Activated T-cell treated with anti-CD3 and anti-CD28 coated beads for 24 hours (primary cell): ENCODE results near the gene AKR1A1.
"Not testable (repeated sequence)": the region's sequence is repeated elsewhere in the genome, so short reads cannot be mapped to it uniquely, and the experiment has no call there.

Experiments
- DNase-seq: peaks from one replicate; pipeline ENCODE4 v3.0.0-alpha.2; 2020; ENCODE audit warnings: low read depth

AKR1A1 gene

DNA sequence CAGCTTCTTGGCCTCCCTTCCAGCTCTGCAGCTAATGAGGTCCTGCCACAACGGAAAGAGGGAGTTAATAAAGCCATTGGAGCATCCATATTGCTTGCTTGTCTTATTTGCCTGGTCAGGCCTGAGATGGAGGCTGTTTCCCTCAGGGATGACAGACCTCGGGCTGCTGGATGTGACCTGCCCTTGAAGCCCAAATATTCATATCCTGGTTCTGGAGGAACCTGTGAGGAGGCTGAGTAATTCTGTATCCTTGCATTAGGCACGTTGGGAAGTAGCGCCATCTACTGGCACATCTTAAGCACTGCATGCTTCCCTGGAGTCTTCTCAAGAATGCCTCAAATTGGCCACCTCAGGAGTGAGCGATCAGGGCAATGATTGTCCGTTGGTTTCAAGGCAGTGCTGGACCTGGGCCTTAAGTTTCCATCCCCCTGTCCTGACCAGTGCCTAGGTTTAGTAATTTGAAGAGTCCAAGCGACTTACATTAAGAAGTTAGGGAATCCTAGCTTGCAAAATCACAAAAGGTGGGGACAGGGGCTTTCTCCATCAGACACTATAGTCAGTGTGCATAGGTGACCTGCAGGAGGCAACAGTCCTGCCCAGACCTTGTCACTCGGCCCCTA, 19.4 kb downstream of the AKR1A1 start:
- peak; percentile 64 for DNase-seq

DNA sequence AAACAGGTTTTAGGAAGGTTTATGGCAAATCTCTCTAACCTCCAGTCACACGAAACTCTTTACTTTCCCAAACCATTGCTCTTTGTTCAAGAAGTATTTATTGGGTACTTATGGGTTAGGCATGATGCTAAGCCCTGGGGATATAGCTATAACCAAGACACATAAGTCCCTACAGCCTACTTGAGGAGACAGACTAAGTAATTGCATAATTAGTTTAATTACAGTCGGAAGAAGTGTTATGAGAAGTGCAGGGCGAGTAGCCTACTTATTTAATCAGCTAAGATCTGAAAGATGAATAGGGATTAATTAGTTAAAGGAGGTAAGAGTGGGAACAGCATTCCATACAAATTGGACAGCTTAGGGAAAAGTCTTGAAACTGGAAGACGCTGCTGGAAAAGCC, 20.0 kb downstream of the AKR1A1 start:
- no peak for DNase-seq

DNA sequence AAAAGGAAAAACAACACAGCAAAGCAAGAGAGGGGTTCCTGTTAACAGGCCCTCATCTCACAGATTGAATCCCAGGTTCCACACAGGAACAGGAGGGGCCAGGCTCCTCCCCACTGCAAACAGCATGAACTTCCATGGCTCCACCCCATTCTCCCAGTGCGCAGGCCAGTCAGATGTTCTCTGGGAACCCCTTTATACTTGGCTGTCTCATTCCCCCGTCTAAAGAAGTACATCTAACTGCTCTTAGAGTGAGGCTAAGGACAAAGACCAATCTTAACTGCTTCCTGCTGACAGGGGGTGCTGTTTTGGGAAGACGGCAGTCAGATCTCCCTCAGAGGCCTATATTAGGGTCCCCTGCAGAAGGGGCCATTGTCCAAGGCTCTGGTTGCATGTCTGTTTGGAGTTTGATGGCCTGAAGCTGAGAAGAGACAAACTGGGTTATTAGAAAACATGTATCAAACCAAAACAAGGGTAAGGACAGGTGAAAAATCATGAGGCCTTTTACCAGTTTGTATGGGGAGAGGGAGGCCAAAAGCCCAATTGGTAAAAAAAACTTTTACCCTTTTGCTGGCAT, 22.7 kb downstream of the AKR1A1 start:
- DNase-seq: no peak

- DNase-seq: no peak
These were observed 23.5 kb downstream of the AKR1A1 start for GRCh38 chr1:45574105-45574626.

- peak; percentile 91 for DNase-seq
These were observed 32.6 kb downstream of the AKR1A1 start for GRCh38 chr1:45583264-45583665.

DNA sequence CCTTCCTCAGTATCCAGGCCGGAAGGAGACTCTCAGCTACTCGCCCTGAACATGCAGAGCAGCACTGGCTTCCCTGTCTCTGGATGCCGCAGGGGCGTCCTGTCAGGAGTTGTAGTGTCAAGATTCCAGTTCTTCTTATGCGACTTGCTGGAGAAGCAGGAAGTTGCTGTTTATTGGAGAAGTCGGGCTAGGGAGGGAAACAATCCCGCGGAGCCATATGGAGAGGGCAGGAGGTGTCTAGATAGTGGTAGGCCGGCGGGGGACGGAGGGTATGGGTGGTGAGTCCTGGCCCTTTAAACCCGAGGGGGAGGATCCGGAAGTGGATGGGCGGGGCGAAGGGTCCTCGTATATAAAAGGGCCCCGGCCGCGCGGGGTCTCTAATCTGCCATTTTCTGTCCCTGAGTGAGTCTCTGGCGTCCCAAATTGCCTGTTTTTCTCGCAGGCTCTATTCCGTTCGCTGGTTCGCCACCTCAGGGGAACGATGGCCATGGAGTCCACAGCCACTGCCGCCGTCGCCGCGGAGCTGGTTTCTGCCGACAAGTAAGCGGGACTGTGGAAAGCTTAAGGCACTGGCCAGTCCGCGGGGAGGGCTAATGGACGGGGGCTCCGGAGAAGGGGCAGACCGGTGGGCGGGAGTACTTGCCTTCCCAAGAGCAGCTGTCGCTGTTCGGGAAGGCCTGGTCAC, 33.2 kb downstream of the AKR1A1 start, which contains the start of gene NASP:
NASP (plus strand) TSS at position 376 of the 685 bp plus-strand sequence; CDS start at position 482, 106 bp downstream.
- DNase-seq: peak; percentile 92

DNA sequence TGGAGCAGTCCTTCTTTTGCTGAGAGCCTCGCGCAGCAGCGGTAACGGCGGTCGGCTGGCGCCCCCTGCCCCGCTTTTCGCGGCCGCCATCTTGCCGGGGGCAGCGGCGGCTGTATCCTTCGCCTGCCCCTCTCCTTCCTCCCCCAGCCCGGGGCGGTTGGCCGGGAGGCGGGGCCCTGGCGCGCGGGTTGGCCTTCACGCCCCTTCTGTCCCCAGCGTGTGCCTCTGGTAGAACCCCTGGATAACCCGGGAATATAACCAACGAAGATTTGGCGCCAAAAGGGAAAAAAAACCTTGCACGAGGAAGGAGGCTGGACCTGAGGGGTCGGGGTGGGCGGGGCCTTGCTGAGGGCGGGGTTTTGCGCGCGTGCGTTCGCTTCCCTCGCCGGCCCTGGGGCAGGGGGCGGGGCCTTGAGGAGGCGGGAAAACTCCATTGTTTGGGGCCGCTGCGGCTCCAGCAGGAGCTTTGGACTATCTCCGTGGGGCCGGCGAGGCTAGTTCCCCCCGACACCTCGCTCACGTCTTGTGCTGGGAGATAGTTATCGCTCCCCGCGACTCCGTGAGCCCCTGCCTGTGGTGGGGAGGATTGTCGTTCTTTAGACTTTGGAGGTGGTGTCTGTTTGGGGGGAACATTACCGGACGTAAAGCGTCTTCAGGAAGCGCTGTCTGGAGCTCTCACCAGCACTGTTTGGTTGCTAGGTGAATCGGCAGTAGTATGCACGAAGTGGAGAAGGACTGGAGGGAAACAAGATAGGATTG, 33.9 kb downstream of the AKR1A1 start:
- peak; percentile 80 for DNase-seq

DNA sequence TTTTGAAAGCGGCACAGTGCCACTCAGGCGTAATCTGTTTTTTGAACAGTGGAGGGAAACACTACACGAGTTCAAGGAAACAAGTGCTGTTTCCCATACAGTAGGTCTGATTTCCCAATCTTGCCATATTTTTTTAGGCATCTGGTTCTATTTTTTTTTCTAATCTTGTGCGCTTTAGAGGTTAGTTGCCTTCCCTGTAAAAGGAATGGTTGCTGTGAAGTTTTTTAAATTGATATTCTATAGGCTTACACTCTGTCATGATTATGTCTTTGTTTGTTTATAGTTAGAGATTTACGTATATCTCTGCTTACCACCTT, 34.4 kb downstream of the AKR1A1 start:
- DNase-seq: no peak

DNA sequence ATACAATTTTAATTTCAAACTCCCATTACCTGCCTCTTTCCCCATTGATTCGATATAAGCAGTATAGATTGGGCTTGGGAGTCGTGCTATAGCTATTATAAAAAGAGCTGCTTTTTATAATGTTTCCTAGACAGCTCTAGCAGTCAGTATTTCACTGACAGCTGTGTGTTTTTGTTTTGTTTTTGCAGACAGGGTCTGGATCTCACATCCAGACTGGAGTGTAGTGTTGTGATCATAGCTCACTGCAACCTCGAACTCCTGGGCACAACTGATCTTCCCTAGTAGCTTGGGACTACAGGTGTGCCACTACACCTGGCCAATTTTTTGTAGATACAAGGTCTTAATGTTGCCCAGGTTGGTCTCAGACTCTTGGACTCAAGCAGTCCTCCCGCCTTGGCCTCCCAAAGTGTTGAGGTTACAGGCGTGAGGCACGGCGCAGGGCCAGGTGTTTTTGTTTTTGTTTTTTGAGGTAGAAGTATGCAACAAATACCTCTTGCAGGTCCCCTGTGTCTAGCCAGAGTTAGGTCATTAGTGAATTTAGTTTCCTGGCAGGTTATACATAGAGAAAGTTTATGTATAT, 35.0 kb downstream of the AKR1A1 start:
- no peak for DNase-seq

GRCh38 chr1:45586769-45587168, 36.1 kb downstream of the AKR1A1 start:
- no peak for DNase-seq

DNA sequence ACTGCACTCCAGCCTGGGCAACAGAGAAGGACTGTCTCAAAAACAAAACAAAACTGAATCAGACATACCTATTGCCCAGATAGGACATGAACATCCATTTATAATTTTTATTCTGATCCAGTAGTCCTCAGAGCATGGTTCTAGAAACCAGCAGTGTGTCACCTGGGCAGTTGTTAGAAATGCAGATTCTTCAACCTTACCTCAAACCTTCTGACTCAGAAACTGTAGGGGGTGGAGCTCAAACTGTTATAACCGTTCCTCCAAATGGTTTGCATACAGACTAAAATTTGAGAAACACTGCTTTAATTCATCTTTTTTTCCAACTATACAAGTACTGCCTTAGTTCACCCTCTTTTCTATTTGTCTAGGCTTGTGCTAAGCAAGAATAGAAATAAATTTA, 39.2 kb downstream of the AKR1A1 start:
- DNase-seq: no peak

GRCh38 chr1:45594412-45594811, 43.8 kb downstream of the AKR1A1 start:
- no peak for DNase-seq

- not testable (repeated sequence) for DNase-seq
These were observed 46.1 kb downstream of the AKR1A1 start for GRCh38 chr1:45596765-45597164.

DNA sequence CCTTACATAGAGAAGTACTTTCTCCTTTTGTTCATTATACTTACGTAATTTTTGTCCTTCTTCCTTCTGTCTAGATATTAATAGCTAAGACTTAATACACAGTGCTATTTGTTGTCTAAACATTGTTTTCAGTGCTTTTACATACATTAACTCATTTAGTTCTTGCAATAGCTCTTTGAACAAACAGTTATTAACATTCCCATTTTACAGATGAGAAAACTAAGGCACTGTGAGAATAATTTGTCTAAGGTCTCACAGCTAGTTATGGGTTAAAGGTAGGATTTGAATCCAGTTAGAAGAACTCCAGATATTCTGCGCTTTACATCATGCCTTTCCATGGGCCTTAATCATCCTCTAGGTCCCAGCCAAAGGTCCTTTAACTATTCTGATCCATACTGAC, 53.6 kb downstream of the AKR1A1 start:
- no peak for DNase-seq

- DNase-seq: no peak
These were observed 56.9 kb downstream of the AKR1A1 start for GRCh38 chr1:45607404-45608074.

- DNase-seq: no peak
These were observed 57.8 kb downstream of the AKR1A1 start for GRCh38 chr1:45608175-45609156.

- no peak for DNase-seq
These were observed 60.1 kb downstream of the AKR1A1 start for GRCh38 chr1:45610589-45611226.

DNA sequence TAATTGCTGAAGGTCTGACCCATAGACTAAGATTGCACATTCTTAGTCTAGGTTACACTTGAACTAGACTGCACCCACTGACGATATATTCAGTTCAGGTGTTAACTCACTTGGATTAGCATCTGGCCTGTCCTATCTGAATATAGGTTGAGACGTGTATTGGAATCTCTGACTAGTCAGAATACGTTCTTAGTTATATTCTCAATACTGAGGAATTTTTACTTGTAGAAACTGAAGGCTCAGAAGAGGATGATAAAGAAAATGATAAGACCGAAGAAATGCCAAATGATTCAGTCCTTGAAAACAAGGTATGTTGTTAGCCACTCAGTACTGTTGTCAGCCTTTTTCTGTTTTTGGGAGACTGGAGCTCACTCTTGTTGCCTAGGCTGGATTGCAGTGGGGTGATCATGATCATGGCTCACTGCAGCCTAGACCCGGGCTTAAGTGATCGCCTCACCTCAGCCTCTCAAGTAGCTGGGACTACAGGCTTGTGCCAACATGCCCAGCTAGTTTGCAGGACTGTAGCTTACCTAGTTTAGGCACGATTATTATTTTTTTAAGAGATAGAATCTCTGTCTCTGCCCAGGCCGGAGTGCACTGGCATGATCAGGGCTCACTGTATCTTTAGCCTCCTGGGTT, 62.4 kb downstream of the AKR1A1 start:
- no peak for DNase-seq

GRCh38 chr1:45615885-45616284, 65.3 kb downstream of the AKR1A1 start:
- DNase-seq: no peak
